Measurements from ENCODE around the gene CCDC91. TPM values are rescaled to one million over a fixed set of nuclear protein-coding genes. Genes with fewer than 3 reads are reported as not detected.

CCDC91 gene
- total RNA-seq, 6 experiments from 2014 or later = 10.0 to 21.5 (median 13.9) TPM

- intact Hi-C loops (cut with DNase I) = no loop called here
- Histone ChIP-seq H3K27me3 (no peaks in the 10 kb centered on the region), H3K4me3 (no peak overlapping the region), H3K36me3 (no peaks in the 10 kb centered on the region), H3K4me1 (peaks cover 0 to 3% (median 0%) of the 10 kb centered on the region in 4 donors), H3K9me3 (no peaks in the 10 kb centered on the region), H3K27ac (no peak overlapping the region)
- DNase-seq (no peak), ATAC-seq (no peak)
- TF ChIP-seq CTCF (IDR thresholded peaks at IDR 0.05) (no peak), POLR2A (IDR thresholded peaks at IDR 0.05) (no peak)
- 81% methylated on average over 4 of the region's 4 CpGs for WGBS (ENCODE audit: insufficient coverage, low coverage, low lambda C conversion rate, missing lambda C conversion rate)
Measured at GRCh38 chr12:28552251-28552970, 362.2 kb downstream of the CCDC91 start.

- intact Hi-C loops (cut with DNase I) = no loop called here
- H3K36me3 ChIP-seq = no peaks in the 10 kb centered on the region
- peaks cover 0 to 3% (median 0%) of the 10 kb centered on the region in 4 donors for H3K4me1 ChIP-seq
- no peaks in the 10 kb centered on the region for H3K27me3 ChIP-seq
- DNase-seq (no peak), ATAC-seq (no peak)
- 88% methylated on average over 4 of the region's 4 CpGs for WGBS (ENCODE audit: insufficient coverage, low coverage, low lambda C conversion rate, missing lambda C conversion rate)
- no peak for TF ChIP-seq CTCF (IDR thresholded peaks at IDR 0.05)
- TF ChIP-seq POLR2A (IDR thresholded peaks at IDR 0.05) = no peak
- H3K4me3 ChIP-seq = no peak overlapping the region
- no peaks in the 10 kb centered on the region for H3K9me3 ChIP-seq
- H3K27ac ChIP-seq = no peak overlapping the region
Measured at GRCh38 chr12:28555748-28556147, 365.5 kb downstream of the CCDC91 start.

GRCh38 chr12:28558250-28558649 is 368.0 kb downstream of the CCDC91 start:
- TF ChIP-seq CTCF (IDR thresholded peaks at IDR 0.05) (no peak), POLR2A (IDR thresholded peaks at IDR 0.05) (no peak)
- H3K9me3 ChIP-seq = no peaks in the 10 kb centered on the region
- H3K4me3 ChIP-seq = no peak overlapping the region
- DNase-seq (no peak), ATAC-seq (no peak)
- WGBS (ENCODE audit: insufficient coverage, low coverage, low lambda C conversion rate, missing lambda C conversion rate) = 86% methylated on average over 1 of the region's 1 CpG
- no peaks in the 10 kb centered on the region for H3K4me1 ChIP-seq
- no peak overlapping the region for H3K27ac ChIP-seq
- no peaks in the 10 kb centered on the region for H3K36me3 ChIP-seq
- no peaks in the 10 kb centered on the region for H3K27me3 ChIP-seq
- intact Hi-C loops (cut with DNase I) = no loop called here

GRCh38 chr12:28563286-28563685 is 373.0 kb downstream of the CCDC91 start:
- no peak overlapping the region for H3K4me3 ChIP-seq
- DNase-seq = no peak
- TF ChIP-seq CTCF (IDR thresholded peaks at IDR 0.05) (no peak), POLR2A (IDR thresholded peaks at IDR 0.05) (no peak)
- WGBS (ENCODE audit: insufficient coverage, low coverage, low lambda C conversion rate, missing lambda C conversion rate) = 75% methylated on average over 3 of the region's 3 CpGs
- no peaks in the 10 kb centered on the region for H3K36me3 ChIP-seq
- H3K4me1 ChIP-seq = no peaks in the 10 kb centered on the region
- no peak overlapping the region for H3K27ac ChIP-seq
- intact Hi-C loops (cut with DNase I) = no loop called here
- no peaks in the 10 kb centered on the region for H3K9me3 ChIP-seq
- no peaks in the 10 kb centered on the region for H3K27me3 ChIP-seq
- ATAC-seq = no peak
